HG02870 (cell line): ENCODE measurements around the gene RABGAP1.

ENCODE experiments used
- ATAC-seq: cut with Tn5 transposase; IDR thresholded peaks from one replicate; pipeline ENCODE4 v1.9.1; 2021; ENCODE audit warnings: mild to moderate bottlenecking, moderate library complexity; ENCODE audit not compliant: unreplicated experiment

RABGAP1 gene

DNA sequence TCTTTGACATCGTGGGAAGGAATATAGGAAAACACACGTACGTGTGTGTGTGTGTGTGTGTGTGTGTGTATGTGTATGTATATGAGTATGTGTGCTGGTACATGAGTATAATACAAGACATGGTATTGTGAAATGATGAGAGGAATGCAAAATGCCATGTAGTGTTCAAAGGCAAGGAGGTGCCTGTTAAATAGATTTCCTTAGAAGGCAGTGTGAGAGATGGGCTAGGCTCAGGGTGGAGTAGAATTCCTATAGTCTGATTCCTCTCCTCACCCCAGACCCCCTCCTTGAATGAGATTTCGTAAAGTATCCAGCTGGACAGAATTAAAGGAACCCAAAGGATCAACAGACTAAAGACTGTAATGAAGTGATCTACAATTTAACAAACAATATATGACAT is 103.8 kb downstream of the RABGAP1 start:
- no peak for ATAC-seq

- no peak for ATAC-seq
Measured at GRCh38 chr9:123046406-123047195, 105.8 kb downstream of the RABGAP1 start.

GRCh38 chr9:123048748-123049147 is 107.9 kb downstream of the RABGAP1 start:
- no peak for ATAC-seq

GRCh38 chr9:123049589-123050222 is 108.9 kb downstream of the RABGAP1 start:
- no peak for ATAC-seq

DNA sequence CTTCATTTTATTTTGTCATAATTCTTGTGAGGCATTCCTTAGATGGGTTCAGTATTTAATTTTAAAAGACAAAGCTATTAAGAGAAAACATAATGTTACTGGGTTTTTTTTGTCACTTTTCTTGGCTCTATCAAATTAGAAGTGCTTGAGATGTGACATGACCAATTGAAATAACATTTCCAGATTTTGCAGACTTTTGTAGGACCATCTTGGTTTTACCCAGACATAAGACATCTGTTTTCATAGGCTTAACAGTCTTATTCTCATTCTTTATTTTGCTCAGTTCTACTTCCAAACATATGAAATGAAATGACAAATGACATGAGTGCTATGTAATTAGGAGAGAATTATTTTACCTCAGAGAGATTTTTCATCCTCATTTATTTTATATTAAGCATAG is 112.2 kb downstream of the RABGAP1 start:
- ATAC-seq, result no peak

GRCh38 chr9:123053711-123054110 is 112.9 kb downstream of the RABGAP1 start:
- ATAC-seq, result no peak

DNA sequence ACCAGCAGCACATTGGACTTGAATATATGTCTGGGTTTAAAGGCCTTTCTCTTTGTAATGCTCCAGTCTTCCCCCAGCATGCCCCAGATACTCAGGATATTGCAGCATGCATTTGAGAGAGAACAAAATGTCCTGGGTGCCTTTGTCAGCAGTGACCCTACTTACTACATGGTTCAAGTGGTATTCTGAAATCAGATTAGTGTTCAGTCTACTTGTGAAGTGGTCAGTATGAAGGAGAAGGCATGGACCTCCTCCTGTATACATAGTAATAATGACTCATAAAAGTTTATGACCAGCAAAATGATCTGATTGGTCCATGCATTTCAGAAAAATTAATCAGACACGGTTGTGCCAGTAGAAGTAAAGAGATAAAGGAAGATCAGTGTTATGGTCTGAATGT is 118.0 kb downstream of the RABGAP1 start:
- ATAC-seq, result no peak

DNA sequence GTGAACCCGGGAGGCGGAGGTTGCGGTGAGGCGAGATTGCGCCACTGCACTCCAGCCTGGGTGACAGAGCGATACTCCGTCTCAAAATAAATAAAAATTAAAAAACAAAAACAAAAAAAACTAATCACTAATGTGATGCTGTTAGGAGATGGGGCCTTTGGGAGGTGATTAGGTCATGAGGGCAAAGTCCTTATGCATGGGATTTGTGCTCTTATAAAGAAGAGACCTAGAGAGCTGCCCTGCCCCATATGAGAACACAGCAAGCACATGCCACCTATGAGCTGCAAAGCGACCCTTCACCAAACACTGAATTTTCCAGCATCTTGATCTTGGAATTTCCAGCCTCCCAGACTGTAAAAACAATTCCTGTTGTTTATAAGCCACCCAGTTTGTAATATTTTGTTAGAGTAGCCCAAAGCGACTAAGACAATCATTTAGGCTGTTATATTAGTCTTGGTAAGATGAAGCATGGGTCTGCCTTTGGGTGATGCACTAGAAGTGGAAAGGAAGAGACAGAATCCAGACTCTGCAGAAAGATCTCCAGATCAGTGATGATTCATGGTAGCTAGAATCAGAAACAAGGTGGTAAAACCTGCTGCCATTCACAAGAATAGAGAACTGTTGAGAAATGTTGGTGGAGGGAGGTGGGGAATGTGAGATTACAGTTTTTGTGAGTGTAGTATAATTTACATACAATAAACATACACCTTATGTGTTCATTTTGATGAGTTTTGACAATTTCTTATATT is 118.8 kb downstream of the RABGAP1 start:
- ATAC-seq, result no peak

GRCh38 chr9:123061216-123061615 is 120.4 kb downstream of the RABGAP1 start:
- ATAC-seq, result no peak

DNA sequence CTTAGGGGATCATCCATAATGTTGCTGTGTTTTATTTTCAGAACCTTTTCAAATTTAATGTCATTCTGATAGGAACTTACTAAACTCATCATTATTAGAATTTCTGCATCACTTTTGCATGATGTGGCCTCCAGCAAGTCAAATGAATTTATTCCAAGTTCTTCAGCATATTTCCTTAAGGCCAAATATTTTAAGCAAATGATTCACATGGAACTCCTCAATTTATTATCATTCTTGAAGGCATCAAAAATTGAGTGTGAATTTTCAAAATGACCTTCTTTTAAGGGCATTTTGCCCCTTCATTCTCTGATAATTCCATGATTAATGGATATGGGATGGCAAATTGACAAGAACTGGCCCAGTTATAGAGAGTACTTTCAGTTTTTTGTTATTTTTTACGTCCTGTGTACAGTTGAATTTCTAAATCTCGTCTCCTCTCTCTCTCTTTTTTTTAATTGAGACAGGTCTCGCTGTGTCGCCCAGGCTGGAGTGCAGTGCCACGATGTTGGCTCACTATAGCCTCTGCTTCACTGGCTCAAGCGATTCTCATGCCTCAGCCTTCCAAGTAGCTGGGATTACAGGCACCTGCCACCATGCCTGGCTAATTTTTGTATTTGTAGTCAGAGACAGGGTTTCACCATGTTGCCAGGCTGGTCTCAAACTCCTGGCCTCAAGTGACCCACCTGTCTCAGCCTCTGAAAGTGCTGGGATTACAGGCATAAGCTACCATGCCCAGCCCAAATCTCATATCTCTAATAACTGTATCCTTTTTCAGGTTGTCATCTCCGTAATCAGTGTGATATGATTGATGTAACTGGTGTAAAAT is 121.7 kb downstream of the RABGAP1 start:
- ATAC-seq, result no peak

DNA sequence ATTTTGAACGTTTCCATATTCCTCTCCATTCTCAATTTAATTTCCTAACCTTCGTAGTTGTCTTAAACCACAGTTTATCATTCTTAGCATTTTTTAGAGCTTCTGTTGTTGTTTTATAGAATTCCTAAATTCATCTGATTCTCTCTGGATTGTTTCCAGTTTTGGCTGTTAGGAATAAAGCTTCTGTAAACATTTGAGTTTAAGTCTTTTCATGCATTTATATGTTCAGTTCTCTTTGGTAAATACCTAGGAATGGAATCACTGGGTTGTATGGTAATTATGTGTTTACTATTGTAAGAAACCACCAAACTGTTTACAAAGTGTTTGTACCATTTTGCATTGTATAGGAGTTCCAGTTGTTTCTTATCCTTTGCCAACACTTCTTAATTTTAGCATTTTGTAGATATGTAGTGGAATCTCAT is 122.4 kb downstream of the RABGAP1 start:
- ATAC-seq, result no peak

GRCh38 chr9:123063896-123064295 is 123.1 kb downstream of the RABGAP1 start:
- ATAC-seq, result no peak

DNA sequence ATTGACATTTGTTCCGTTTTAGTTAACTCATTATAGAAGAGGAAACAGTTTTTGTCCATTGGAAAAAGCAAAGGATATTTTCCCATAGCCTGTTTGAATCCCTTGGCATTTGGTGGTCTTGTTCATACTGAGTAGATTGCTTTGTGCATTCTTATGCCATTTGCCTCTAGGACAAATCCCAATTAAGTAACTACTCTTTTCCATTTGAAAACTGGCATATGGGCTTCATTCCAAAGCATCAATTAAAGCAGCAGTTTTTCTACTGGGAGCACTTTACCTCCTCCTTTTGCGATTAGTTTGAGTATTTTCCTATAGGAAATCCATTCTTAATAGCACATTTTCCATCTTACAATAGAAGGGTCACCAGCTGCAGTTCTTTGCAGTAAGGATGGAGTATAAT is 123.9 kb downstream of the RABGAP1 start:
- no peak for ATAC-seq

DNA sequence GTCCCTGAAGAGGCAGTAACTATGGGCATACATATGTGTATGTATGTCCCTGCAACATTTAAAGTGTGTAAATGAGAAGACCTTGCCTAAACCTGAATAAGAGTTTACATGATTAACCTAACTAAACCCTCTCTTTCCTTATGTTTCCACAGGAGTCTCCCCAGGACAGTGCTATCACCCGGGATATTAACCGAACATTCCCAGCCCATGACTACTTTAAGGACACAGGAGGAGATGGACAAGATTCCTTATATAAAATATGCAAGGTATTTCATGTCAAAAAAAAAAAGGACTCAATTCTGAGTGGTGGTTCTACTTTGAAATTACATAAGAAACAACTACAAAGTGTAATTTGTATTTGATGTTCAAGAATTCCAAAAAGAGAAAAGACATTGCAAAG is 124.4 kb downstream of the RABGAP1 start:
- ATAC-seq, result no peak

GRCh38 chr9:123067136-123067535 is 126.3 kb downstream of the RABGAP1 start:
- ATAC-seq, result no peak

DNA sequence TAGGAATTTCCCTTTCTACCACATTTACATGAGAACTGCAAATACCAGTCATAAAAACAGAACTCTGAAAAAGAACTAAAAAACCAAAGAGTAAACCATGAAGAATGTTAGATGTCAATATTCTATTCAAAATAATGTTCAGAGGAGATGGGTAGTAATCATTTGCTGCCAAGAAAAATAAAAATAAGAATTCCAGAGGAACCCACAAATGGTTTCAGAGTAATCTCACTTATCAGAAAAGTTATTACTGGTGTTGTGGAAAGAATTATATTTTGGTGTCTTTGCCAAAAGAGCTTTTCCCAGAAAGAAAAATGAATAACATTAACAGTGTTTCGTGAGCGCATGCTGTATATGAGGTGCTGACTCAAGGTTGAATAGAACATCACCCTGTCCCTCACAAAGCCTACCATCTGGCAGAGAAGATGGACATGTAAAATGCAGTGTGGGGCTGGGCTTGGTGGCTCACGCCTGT is 128.2 kb downstream of the RABGAP1 start:
- no peak for ATAC-seq

GRCh38 chr9:123070198-123070597 is 129.4 kb downstream of the RABGAP1 start:
- no peak for ATAC-seq

DNA sequence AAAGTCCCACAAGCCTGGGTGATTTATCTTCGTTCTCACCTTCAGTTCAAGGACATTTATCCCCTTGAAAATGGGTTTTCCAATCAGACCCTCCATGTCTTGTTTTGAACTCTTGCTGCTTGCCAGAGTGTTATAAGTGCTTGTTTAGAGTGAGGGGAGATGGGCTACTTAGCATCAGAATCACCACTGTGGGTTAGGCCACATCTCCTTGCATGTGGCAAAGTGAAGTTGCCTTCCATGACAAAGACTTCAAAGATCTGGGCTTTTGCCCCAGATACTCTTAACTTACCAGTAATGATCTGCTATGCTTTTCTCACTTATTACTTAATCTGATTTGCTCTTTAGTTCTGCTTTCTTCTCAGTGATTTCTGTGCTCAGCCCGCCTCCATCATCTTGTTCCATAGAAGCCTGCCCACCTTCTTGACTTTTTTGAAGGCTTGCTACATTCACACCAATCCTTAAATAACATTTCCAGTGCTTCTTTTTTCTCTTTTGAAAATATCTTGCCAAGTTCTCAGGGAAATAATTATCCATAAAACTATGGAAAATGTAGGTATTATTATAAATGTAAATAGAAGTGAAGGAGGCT is 131.7 kb downstream of the RABGAP1 start:
- no peak for ATAC-seq

DNA sequence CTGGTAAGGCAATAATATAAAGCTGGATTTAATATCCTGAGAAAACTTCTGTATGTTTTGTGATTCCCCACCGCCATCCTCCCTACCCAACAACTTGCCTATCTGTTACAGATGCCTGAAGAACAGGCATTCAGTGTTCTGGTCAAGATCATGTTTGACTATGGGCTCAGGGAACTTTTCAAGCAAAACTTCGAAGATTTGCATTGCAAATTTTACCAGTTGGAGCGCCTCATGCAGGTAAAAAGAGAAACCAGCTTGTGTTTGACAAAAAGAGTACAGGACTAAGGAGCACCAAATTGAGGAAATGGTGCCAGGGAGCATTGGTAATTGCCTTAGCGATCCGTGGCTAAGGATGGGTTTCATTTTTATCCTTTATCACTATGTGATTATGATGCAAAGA is 132.6 kb downstream of the RABGAP1 start:
- no peak for ATAC-seq

- no peak for ATAC-seq
Measured at GRCh38 chr9:123073991-123074422, 133.2 kb downstream of the RABGAP1 start.
